ENCODE measurements around the gene PPTC7.
"Not testable (repeated sequence)": the region's sequence is repeated elsewhere in the genome, so short reads cannot be mapped to it uniquely, and the experiment has no call there.

PPTC7 gene

DNA sequence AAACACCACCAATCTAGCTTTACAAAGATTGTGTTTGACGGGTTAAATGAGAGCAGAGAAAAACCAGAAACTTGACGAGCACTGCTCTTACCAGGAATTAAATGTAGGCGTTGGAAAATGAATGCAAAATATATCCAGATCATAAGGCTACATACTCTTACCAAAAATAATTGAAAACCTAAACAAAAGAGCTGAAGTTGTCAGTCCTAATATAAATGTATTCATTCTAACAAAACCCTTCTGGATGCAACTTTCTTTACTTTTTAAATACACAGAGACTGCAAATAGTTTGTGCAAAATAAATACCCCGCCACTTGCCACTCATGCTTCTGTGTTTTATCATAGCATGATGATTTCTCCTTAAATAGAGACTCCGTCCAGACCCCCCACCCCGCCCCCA, 48.3 kb downstream of the PPTC7 start:
- Mint-ChIP-seq H3K27me3 (ENCODE audit: low read depth) (no peaks in the 10 kb centered on the region), H3K4me1 (peaks cover 22% of the 10 kb centered on the region), H3K9me3 (no peaks in the 10 kb centered on the region), H3K4me3 (no peak overlapping the region), H3K27ac (no peak overlapping the region), H3K36me3 (ENCODE audit: low read depth) (peaks cover 32% of the 10 kb centered on the region)
- TF ChIP-seq, protein P1, sequence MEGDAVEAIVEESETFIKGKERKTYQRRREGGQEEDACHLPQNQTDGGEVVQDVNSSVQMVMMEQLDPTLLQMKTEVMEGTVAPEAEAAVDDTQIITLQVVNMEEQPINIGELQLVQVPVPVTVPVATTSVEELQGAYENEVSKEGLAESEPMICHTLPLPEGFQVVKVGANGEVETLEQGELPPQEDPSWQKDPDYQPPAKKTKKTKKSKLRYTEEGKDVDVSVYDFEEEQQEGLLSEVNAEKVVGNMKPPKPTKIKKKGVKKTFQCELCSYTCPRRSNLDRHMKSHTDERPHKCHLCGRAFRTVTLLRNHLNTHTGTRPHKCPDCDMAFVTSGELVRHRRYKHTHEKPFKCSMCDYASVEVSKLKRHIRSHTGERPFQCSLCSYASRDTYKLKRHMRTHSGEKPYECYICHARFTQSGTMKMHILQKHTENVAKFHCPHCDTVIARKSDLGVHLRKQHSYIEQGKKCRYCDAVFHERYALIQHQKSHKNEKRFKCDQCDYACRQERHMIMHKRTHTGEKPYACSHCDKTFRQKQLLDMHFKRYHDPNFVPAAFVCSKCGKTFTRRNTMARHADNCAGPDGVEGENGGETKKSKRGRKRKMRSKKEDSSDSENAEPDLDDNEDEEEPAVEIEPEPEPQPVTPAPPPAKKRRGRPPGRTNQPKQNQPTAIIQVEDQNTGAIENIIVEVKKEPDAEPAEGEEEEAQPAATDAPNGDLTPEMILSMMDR (IDR thresholded peaks at IDR 0.05; ENCODE audit: unreplicated experiment in 3 of 3): no peak

GRCh38 chr12:110533607-110534006, 49.5 kb downstream of the PPTC7 start:
- Mint-ChIP-seq H3K9me3 (no peaks in the 10 kb centered on the region), H3K4me3 (no peak overlapping the region), H3K4me1 (peaks cover 17% of the 10 kb centered on the region), H3K27me3 (ENCODE audit: low read depth) (peaks cover 3% of the 10 kb centered on the region), H3K27ac (no peak overlapping the region), H3K36me3 (ENCODE audit: low read depth) (peaks cover 32% of the 10 kb centered on the region)
- TF ChIP-seq, protein P1 (IDR thresholded peaks at IDR 0.05; ENCODE audit: unreplicated experiment in 3 of 3): no peak

- TF ChIP-seq, protein P1 (IDR thresholded peaks at IDR 0.05; ENCODE audit: unreplicated experiment in 3 of 3): no peak
- H3K4me3 Mint-ChIP-seq: no peak overlapping the region
- peaks cover 32% of the 10 kb centered on the region for H3K36me3 Mint-ChIP-seq (ENCODE audit: low read depth)
- H3K27me3 Mint-ChIP-seq (ENCODE audit: low read depth): peaks cover 3% of the 10 kb centered on the region
- H3K4me1 Mint-ChIP-seq: peaks cover 12% of the 10 kb centered on the region
- H3K9me3 Mint-ChIP-seq: no peaks in the 10 kb centered on the region
- H3K27ac Mint-ChIP-seq: no peak overlapping the region
Measured at GRCh38 chr12:110532644-110533043, 50.5 kb downstream of the PPTC7 start.

GRCh38 chr12:110531741-110532333, 51.3 kb downstream of the PPTC7 start:
- no peaks in the 10 kb centered on the region for H3K9me3 Mint-ChIP-seq
- H3K27me3 Mint-ChIP-seq (ENCODE audit: low read depth): peaks cover 3% of the 10 kb centered on the region
- no peak overlapping the region for H3K4me3 Mint-ChIP-seq
- TF ChIP-seq, protein P1 (IDR thresholded peaks at IDR 0.05; ENCODE audit: unreplicated experiment in 3 of 3): no peak
- H3K27ac Mint-ChIP-seq: peak overlapping the region; percentile 17 to 63 (median 52)
- peaks cover 7% of the 10 kb centered on the region for H3K4me1 Mint-ChIP-seq
- peaks cover 26% of the 10 kb centered on the region for H3K36me3 Mint-ChIP-seq (ENCODE audit: low read depth)

DNA sequence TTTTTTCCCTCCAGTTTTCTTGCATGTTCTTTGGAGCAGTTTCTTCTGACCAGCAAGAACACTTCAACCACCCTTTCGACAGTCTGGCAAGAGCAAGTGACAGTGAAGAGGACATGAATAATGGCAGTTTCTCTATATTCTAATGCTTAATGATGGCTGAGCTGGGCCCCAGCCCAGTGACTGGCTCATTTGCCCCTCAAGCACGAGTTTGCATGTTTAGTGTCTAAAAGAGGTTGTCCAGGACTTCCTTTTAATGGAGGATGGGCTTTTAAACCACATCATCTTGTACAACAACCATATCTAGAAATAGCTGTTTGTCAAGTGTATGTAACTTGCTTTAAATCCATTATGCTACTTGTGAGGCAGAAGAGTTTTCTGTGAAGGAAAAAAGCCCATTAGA, 52.6 kb downstream of the PPTC7 start:
- H3K36me3 Mint-ChIP-seq (ENCODE audit: low read depth): peaks cover 19% of the 10 kb centered on the region
- peaks cover 3% of the 10 kb centered on the region for H3K27me3 Mint-ChIP-seq (ENCODE audit: low read depth)
- no peak overlapping the region for H3K27ac Mint-ChIP-seq
- H3K9me3 Mint-ChIP-seq: no peaks in the 10 kb centered on the region
- no peak overlapping the region for H3K4me3 Mint-ChIP-seq
- TF ChIP-seq, protein P1 (IDR thresholded peaks at IDR 0.05; ENCODE audit: unreplicated experiment in 3 of 3): no peak
- peaks cover 7% of the 10 kb centered on the region for H3K4me1 Mint-ChIP-seq

GRCh38 chr12:110528277-110528839, 54.8 kb downstream of the PPTC7 start:
- peaks cover 7% of the 10 kb centered on the region for H3K4me1 Mint-ChIP-seq
- no peak overlapping the region for H3K27ac Mint-ChIP-seq
- TF ChIP-seq, protein P1 (IDR thresholded peaks at IDR 0.05; ENCODE audit: unreplicated experiment in 3 of 3): no peak

GRCh38 chr12:110520876-110521712, 62.0 kb downstream of the PPTC7 start:
- not testable (repeated sequence) for H3K9me3 Mint-ChIP-seq; H3K4me1 Mint-ChIP-seq; H3K4me3 Mint-ChIP-seq; H3K36me3 Mint-ChIP-seq (ENCODE audit: low read depth); H3K27me3 Mint-ChIP-seq (ENCODE audit: low read depth); H3K27ac Mint-ChIP-seq

More at GRCh38 chr12:110528277-110528839, 54.8 kb downstream of the PPTC7 start:
- Mint-ChIP-seq H3K4me3 (no peak overlapping the region), H3K27me3 (ENCODE audit: low read depth) (peaks cover 3% of the 10 kb centered on the region), H3K36me3 (ENCODE audit: low read depth) (peaks cover 19% of the 10 kb centered on the region), H3K9me3 (no peaks in the 10 kb centered on the region)

DNA sequence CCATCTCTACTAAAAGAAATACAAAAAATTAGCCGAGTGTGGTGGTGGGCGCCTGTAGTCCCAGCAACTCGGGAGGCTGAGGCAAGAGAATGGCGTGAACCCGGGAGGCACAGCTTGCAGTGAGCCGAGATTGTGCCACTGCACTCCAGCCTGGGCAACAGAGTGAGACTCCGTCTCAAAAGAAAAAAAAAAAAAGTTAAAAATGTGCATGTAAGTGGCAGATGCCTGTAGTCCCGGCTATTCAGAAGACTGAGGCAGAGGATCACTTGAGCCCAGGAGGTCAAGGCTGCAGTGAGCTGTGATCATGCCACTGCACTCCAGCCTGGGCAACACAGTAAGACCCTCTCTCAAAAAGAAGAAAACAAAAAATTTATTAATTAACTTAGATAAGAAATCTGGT, 65.1 kb downstream of the PPTC7 start:
- H3K27ac Mint-ChIP-seq; H3K4me1 Mint-ChIP-seq; H3K4me3 Mint-ChIP-seq; H3K9me3 Mint-ChIP-seq; H3K27me3 Mint-ChIP-seq (ENCODE audit: low read depth); H3K36me3 Mint-ChIP-seq (ENCODE audit: low read depth): not testable (repeated sequence)
